Activated CD8-positive, alpha-beta memory T cell treated with anti-CD3 and anti-CD28 coated beads for 36 hours (primary cell): ENCODE measurements around the gene ATP6V0B. TPM values are rescaled to one million over a fixed set of nuclear protein-coding genes. Genes with fewer than 3 reads are reported as not detected.

Experiments
- CTCF ChIA-PET: fragments of 350-600 bp; sonication (Branson Sonifier 250); formaldehyde crosslinking; loops from one replicate; lab custom pipeline; 2021; ENCODE audit warnings: antibody characterized with exemption; lab: Charles Lee
- POLR2A ChIA-PET: fragments of 350-600 bp; sonication (Branson Sonifier 250); formaldehyde crosslinking; loops from one replicate; lab custom pipeline; 2021; ENCODE audit warnings: antibody characterized with exemption; lab: Charles Lee
- total RNA-seq, 2 experiments: library from RNA; stranded (reverse); gene quantifications; one replicate each; pipeline ENCODE4 v1.2.3, GENCODE V29; 2021

Gene ATP6V0B
- total RNA-seq, 2 experiments from 2014 or later, result 194 to 205 TPM

GRCh38 chr1:43991200-43991475 is 16.4 kb downstream of the ATP6V0B start:
- ChIA-PET CTCF (interaction anchor here (0.7 to 3.6 kb wide), 6 partner anchors 11 to 57 kb away, joined by 3 to 11 read pairs (median 4); partner anchors contain the start of gene ATP6V0B), POLR2A (interaction anchor here (1.6 kb wide), 1 partner anchor 16 kb away, joined by 8 read pairs; the partner anchor contains the start of gene ATP6V0B)

GRCh38 chr1:43991476-43992231 is 16.9 kb downstream of the ATP6V0B start, which contains the start of gene CCDC24:
CCDC24 (plus strand) TSS chr1:43991599; CDS start chr1:43991879, 280 bp downstream.
- ChIA-PET CTCF (interaction anchor here (0.9 to 3.6 kb wide), 5 partner anchors 12 to 57 kb away, joined by 3 to 11 read pairs (median 4); no protein-coding TSS in a partner anchor), POLR2A (interaction anchor here (0.6 to 1.0 kb wide), 2 partner anchors 21 to 24 kb away, joined by 3 read pairs; no protein-coding TSS in a partner anchor)

GRCh38 chr1:43992232-43992995 is 17.7 kb downstream of the ATP6V0B start:
- POLR2A ChIA-PET, result interaction anchor here (0.6 to 1.0 kb wide), 2 partner anchors 22 to 24 kb away, joined by 3 read pairs; no protein-coding TSS in a partner anchor
- CTCF ChIA-PET, result interaction anchor here (0.9 to 3.6 kb wide), 5 partner anchors 13 to 55 kb away, joined by 3 to 15 read pairs (median 5); no protein-coding TSS in a partner anchor

- ChIA-PET CTCF (interaction anchor here (0.8 to 3.4 kb wide), 4 partner anchors 12 to 47 kb away, joined by 3 to 15 read pairs (median 4); partner anchors contain the start of gene IPO13), POLR2A (no interaction called here)
Measured at GRCh38 chr1:43993206-43993914, 18.6 kb downstream of the ATP6V0B start.

- POLR2A ChIA-PET, result no interaction called here
- CTCF ChIA-PET, result interaction anchor here (0.8 to 3.4 kb wide), 2 partner anchors 12 to 48 kb away, joined by 4 to 15 read pairs; partner anchors contain the start of gene IPO13
Measured at GRCh38 chr1:43994071-43994470, 19.3 kb downstream of the ATP6V0B start.

- ChIA-PET POLR2A (no interaction called here), CTCF (interaction anchor here (0.6 to 3.4 kb wide), 2 partner anchors 11 to 27 kb away, joined by 4 to 15 read pairs; no protein-coding TSS in a partner anchor)
Measured at GRCh38 chr1:43994794-43995790, 20.3 kb downstream of the ATP6V0B start.

- POLR2A ChIA-PET, result no interaction called here
- CTCF ChIA-PET, result interaction anchor here (3.4 kb wide), 1 partner anchor 10 kb away, joined by 15 read pairs; no protein-coding TSS in a partner anchor
Measured at GRCh38 chr1:43995984-43996732, 21.4 kb downstream of the ATP6V0B start.

- CTCF ChIA-PET, result no interaction called here
- POLR2A ChIA-PET, result interaction anchor here (0.6 kb wide), 1 partner anchor 231 kb away, joined by 4 read pairs; no protein-coding TSS in a partner anchor
Measured at GRCh38 chr1:43996733-43997115, 22.0 kb downstream of the ATP6V0B start.

GRCh38 chr1:43997295-43997999 is 22.7 kb downstream of the ATP6V0B start:
- POLR2A ChIA-PET, result interaction anchor here (0.6 kb wide), 1 partner anchor 232 kb away, joined by 4 read pairs; no protein-coding TSS in a partner anchor
- CTCF ChIA-PET, result no interaction called here

- POLR2A ChIA-PET, result no interaction called here
- CTCF ChIA-PET, result interaction anchor here (0.6 kb wide), 1 partner anchor 49 kb away, joined by 5 read pairs; no protein-coding TSS in a partner anchor
Measured at GRCh38 chr1:43998000-43998378, 23.2 kb downstream of the ATP6V0B start.

- ChIA-PET CTCF (interaction anchor here (1.1 kb wide), 1 partner anchor 10 kb away, joined by 4 read pairs; no protein-coding TSS in a partner anchor), POLR2A (no interaction called here)
Measured at GRCh38 chr1:43999455-43999854, 24.7 kb downstream of the ATP6V0B start.

- POLR2A ChIA-PET, result no interaction called here
- CTCF ChIA-PET, result interaction anchor here (1.1 kb wide), 1 partner anchor 10 kb away, joined by 4 read pairs; no protein-coding TSS in a partner anchor
Measured at GRCh38 chr1:44000122-44000665, 25.4 kb downstream of the ATP6V0B start.

- ChIA-PET POLR2A (no interaction called here), CTCF (interaction anchor here (1.4 to 2.4 kb wide), 2 partner anchors 46 to 69 kb away, joined by 3 to 11 read pairs; partner anchors contain the start of gene ARTN)
Measured at GRCh38 chr1:44002165-44002564, 27.4 kb downstream of the ATP6V0B start.

GRCh38 chr1:44002606-44003157 is 27.9 kb downstream of the ATP6V0B start:
- CTCF ChIA-PET, result interaction anchor here (1.4 to 2.4 kb wide), 2 partner anchors 45 to 69 kb away, joined by 3 to 11 read pairs; partner anchors contain the start of gene ARTN
- POLR2A ChIA-PET, result no interaction called here

GRCh38 chr1:44008259-44008658 is 33.5 kb downstream of the ATP6V0B start:
- ChIA-PET POLR2A (no interaction called here), CTCF (no interaction called here)
